ENCODE measurements around the gene CARS2.
"Not testable (repeated sequence)": the region's sequence is repeated elsewhere in the genome, so short reads cannot be mapped to it uniquely, and the experiment has no call there.

The CARS2 gene

DNA sequence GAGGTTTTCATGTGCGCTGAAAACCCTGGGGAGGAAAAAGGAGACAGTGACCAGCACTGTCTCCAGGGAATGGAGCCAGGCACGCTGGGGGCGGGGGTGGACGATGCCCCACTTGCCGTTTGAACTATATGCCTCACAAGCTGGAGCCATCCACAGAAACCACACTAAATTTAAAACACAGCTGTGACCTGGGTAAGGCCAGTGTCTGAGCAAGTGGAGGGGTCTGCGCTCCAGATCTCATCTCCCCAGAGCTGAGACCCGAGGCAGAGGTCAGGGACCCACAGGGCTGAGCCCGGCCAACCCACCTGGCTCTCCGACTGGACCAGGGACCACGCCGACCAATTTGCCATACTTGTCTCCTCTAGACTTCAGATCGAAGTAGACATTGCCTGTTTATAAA lies 23.2 kb downstream of the CARS2 start:
- no peak for DNase-seq (ENCODE audit: low read depth in 2 of 2)

DNA sequence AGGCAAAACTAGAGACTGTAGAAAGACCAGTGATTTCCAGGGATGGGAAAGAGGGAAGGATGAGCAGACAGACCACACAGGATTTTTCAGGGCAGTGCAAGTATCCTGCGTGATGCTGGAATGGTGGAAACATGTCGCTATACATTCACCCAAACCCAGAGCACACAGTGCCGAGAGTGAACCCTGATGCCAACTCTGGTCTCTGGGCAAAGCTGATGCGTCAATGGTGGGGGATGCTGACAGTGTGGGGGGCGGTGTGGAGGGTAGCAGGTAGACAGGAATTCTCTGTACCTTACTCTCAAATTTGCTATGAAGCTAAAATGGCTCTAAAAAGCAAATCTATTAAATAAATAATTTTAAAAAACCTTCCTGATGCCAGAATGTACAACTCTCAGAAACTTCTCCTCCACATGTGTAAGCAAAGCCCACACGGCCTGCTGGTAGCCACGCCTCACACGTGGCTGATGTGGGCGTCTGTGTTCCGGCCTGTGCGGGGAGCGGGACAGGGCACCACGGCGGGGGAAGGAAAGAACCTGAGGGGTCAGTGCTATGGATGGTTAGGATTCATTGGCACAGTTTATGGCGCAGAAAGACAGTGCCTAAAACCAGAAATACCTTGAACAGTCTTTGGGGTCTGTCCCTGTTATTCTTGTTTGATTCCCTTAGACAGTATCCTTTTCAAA lies 23.9 kb downstream of the CARS2 start:
- no peak for DNase-seq (ENCODE audit: low read depth in 2 of 2)

DNA sequence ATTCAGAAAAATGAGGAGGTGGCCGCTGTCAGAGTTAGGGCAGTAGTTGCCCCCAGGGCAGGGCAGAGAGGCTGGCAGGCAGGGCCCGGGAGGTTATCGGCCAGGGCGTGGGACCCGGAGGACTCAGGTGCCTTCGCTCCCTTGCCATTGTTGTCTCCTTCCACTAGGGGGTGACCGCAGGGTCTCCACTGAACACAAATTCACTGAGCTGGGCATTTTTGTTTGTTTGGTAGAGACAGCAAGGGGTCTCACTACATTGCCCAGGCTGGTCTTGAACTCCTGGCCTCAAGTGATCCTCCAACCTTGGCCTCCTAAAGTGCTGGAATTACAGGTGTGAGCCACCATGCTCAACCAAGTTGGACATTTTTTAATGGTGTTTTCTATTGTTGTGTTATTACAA lies 25.1 kb downstream of the CARS2 start:
- no peak for DNase-seq (ENCODE audit: low read depth in 2 of 2)

DNA sequence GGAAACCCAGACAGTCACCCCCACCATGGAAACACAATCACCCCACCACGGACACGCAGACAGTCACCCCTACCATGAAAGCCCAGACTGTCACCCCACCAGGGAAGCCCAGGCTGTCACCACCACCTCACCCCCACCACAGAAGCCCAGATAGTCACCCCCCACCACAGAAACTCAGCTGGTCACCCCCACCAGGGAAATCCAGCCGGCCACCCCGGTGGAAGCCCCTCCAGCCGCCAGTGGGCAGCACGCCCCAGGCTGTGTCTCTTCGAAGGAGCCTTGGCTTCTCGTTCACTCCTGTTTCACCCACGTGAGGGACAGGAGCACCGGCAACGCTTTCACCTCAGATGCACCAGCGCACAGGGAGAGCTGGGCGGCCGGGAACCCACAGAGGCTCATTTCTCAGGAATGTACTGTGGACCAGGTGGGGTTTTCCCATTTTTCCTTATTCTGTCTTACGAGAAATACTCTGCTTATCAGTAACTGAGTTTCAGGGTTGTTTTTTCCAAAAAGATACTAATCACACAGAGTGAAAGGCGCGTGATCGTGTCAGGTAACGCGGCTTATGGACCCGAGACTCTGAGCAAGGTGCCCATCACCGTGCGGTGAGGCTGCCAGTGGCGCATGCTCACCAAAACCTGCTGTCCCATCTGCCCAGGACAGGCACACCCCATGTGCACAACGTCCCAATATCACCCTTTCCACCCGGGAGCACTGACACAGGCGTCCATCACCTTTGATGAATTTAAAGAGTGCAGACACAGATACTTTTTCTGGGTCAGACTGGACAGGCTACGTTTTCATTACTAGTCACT lies 28.0 kb downstream of the CARS2 start:
- DNase-seq (ENCODE audit: low read depth in 2 of 2), result no peak

DNA sequence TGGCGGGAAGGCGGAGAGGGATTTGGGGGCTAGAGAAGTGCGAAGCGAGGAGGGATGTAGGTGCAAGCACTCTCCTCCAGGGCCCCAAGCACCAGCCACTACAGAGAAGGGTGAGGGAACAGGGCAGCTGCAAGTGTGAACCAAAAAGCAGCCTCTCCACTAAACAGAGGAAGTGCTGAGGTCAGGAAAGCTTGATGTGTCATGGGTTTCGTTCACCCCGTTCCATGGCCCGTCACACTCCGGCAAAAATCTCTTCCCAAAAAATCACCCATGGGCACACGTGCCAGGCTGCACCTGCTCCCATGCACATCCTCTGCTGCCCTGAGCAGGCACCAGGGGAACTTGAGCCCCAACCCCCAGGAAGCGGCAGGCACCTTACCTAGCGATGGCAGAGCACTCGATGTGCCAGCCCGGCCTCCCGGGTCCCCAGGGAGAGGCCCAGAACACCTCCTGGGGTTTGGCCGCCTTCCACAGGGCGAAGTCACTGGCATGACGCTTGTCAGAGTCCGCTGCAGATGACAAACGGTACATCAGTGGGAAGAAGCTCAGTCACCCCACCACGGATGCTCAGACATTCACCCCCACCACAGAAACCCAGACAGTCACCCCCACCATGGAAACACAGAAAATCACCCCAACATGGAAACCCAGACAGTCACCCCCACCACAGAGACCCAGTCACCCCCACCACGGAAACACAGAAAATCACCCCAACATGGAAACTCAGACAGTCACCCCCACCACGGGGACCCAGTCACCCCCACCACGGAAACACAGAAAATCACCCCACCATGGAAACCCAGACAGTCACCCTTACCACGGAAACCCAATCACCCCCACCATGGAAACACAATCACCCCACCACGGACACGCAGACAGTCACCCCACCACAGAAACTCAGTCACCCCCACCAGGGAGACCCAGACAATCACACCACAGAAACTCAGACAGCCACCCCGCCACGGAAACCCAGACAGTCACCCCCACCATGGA lies 29.0 kb downstream of the CARS2 start:
- DNase-seq (ENCODE audit: low read depth in 2 of 2), result no peak

DNA sequence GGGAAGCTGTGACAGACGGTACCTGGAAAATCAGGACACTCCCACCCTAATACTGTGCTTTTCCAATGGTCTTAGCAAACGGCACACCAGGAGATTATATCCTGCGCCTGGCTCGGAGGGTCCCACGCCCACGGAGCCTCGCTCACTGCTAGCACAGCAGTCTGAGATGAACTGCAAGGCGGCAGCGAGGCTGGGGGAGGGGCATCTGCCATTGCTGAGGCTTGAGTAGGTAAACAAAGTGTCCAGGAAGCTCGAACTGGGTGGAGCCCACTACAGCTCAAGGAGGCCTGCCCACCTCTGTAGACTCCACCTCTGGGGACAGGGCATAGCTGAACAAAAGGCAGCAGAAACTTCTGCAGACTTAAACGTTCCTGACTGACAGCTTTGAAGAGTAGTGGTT lies 36.1 kb downstream of the CARS2 start:
- DNase-seq (ENCODE audit: low read depth in 2 of 2), result not testable (repeated sequence)

DNA sequence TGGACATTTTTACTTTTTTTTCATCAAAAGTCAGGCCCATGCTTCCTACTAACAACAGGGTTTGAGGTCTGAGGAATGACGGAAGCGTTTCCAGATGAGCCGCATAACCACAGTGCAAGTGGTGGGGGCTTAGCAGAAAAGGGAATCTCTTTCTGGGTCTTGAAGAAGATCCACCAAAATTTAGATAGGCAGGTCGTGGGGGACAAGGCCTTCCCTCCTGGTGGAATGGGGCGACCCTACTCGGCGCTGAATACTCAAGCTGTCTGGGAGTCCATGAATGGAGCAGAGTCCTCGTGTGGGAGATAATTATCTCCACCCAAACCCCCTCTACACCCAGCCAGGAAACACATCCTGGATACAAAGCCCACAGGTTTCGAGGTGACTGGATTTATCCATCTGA lies 36.9 kb downstream of the CARS2 start:
- no peak for DNase-seq (ENCODE audit: low read depth in 2 of 2)

DNA sequence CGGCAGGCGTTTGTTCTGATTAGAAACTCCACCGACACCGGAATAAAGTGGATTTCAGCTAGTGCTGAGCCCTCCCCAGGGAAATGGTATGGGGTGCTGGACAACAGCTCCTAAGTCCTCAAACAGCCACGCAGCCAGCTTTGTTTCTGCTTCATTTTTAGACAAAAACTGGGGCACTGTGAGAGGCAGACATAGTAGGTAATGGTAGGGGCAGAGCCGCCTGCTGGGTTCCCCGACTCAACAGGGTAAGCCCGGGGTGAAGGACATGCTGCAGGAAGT lies 39.7 kb downstream of the CARS2 start:
- no peak for DNase-seq (ENCODE audit: low read depth in 2 of 2)

DNA sequence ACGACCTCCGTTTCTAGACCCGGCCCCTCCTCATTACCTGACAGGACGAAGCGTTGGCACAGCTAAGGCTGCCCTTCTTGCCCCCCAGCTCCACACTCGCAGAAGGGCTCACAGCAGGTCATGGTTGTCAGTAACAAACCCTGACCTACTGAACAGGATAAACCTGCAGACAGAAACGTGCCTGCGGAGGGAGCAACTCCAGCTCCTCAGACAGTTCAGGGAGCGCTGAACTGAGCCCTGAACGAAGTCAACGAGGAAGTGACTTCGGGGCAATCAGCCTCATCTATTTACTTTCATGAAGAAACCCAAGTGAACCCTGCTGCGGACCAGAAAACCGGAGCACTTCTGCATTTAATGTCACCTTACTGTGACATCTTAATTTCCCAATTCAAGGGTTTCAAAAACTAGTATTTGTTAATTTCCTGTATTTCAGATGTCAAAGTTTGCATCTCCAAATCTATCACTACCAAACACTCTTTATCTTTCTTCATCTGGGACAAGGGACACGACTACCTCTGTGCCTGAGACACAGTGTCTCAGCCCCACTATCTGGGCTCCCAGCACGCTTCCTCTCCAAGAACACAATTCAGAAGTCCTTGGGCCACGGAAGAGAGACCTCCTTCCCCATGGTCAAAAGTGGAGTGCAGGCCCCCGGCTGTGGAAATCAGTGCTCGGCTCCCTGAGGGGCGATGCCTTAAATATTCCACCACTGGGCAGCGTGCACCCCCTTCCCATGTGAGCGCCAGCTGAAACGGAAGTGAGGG lies 40.2 kb downstream of the CARS2 start:
- DNase-seq (ENCODE audit: low read depth in 2 of 2), result no peak

DNA sequence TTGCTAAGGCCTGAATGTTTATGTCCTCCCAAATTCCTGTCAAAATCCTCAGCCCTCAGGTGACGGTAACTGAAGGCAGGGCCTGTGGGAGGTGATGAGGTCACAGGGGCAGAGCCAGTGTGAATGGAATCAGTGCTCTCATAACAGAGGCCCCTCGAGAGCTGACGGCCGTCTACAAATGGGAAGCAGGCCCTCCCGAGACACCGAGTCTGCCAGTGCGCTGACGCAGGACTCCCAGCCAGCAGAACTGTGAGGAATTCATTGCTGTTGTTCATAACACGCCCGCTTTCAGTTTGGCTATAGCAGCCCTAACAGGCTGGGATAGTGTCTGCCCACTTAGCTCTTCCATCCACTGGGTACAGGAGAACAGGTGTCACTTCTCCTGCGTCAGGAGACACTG lies 41.2 kb downstream of the CARS2 start:
- no peak for DNase-seq (ENCODE audit: low read depth in 2 of 2)

DNA sequence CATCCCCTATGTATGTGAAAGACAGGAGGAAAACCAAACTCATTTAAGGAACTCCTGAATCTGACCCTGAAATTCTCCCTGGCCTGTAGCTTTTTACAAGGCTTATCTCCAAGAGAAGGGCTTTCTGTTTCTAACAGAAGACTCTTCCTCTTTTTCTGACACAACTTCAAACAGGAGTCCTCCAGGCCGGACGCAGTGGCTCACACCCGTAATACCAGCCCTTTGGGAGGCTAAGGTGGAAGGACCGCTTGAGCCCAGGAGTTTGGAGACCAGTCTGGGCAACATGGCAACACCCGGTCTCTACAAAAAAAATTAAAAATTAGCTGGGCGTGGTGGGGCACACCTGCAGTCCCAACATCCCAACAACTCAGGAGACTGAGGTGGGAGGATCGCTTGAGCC lies 41.9 kb downstream of the CARS2 start:
- DNase-seq (ENCODE audit: low read depth in 2 of 2), result no peak

DNA sequence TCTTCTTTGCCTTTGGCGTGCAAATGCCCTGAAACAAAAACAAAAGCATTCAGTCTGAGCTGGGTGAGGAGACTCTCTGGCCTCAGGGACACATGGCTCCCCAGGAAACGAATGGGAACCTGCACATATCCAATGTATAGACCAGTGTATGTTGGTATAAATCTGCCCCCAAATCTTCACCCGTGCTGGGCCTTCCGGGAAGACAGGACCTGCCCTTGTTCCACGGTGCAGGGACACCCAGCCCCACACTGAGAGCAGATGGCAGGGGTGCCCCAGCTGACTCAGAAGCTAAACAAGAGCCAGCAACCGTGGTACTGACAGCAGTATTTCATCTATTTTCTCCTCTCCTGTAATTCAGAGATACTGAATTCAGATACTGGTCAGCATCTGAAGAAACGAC lies 42.4 kb downstream of the CARS2 start:
- DNase-seq (ENCODE audit: low read depth in 2 of 2), result no peak

DNA sequence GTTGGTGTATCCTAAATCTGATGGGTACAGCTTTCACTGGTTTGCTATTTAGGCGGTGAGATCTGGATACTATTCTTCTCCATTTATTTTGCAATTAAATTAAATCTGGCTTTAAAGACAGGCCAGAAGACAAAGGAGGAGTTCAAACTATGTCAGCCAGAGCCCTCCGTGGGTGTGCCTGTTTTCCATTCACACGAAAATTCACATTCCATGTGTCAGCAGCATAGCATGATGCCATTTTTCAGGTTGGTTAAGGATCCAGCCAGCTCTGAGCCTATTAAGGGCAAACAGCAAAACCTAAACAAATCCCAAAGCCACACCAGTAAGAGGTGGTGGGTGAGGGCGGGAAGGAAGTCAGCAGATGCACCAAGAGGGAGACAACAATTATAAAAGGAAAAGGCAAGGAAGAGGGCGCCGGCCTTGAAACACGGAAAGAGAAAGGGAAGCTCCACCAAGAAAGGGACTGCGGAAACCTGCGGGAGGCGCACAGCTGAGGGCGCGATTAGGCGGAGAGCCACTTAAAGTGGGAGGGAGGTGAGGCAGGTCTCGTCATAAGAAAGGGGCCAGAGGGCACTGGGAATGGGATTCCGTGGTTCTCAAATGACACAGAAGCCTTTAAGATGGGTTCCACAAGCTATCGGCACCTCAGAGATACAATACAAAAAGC lies 43.0 kb downstream of the CARS2 start:
- no peak for DNase-seq (ENCODE audit: low read depth in 2 of 2)

DNA sequence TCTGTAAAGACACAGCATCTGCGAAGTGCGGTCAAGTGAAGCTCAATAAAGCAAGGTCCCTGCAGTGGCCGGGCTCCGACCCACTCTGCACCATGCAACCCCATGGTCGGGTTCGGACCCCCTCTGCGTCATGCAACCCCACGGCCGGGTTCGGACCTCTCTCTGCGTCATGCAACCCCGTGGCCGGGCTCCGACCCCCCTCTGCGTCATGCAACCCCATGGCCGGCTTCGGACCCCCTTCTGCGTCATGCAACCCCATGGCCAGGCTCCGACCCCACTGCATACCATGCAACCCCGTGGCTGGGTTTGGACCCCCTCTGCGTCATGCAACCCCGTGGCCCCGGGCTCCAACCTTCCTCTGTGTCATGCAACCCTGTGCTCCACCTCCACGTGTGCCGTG lies 43.8 kb downstream of the CARS2 start:
- no peak for DNase-seq (ENCODE audit: low read depth in 2 of 2)

DNA sequence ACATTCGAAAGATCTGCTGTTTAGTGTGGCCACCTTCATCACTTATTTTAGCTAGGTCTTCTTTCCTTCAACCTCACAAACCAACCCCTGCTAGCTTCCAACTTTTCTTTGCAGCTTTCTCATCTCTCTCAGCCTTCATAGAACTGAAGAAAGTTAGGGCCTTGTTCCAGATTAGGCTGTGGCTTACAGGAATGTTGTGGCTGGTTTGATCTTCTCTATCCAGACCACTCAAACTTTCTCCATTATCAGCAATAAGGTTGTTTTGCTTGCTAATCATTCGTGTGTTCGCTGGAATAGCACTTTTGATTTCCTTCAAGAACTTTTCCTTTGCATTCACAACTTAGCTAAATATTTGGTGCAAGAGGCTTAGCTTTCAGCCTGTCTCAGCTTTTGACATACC lies 44.7 kb downstream of the CARS2 start:
- DNase-seq (ENCODE audit: low read depth in 2 of 2), result no peak

DNA sequence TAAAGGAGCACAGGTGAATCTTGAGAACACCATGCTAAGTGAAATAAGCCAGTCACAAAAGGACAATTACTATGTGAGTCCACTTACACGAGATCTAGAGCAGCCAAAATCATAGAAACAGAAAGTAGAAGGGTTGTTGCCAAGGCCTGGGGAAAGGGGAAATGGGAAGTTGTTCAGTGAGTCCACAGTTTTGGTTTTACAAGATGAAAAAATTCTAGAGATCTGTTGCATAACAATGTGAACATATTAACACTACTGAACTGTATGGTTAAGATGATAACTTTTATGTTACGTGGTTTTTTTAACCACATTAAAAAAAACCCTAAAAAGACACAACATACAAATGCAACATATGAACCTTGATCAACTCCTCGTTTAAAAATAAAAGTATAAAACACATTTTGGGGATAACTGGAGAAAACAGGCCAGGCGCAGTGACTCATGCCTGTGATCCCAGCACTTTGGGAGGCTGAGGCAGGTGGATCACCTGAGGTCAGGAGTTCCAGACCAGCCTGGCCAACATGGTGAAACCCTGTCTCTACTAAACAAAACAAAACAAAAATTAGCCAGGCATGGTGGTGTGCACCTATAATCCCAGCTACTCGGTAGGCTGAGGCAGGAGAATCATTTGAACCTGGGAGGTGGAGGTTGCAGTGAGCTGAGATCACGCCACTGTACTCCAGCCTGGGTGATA lies 47.6 kb downstream of the CARS2 start:
- not testable (repeated sequence) for DNase-seq (ENCODE audit: low read depth in 2 of 2)

DNA sequence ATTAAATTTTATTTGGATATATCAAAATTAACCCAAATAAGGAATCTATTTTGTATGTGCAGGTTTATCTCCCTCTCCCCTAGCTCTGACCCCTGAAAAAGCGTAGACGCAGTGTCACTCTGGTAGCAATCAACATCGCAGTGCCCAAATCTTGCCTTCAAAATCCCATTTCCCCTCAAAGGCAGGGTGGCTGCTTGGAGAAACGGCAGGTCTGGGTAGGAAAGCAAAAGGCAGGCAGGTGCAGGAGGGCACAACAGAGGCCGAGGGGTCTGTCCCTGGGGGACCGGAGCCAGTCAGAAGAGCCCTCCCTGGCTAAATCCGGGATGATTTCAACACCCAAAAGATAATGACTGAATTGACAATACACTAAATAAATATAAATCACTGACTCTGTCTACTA lies 48.7 kb downstream of the CARS2 start:
- no peak for DNase-seq (ENCODE audit: low read depth in 2 of 2)

DNA sequence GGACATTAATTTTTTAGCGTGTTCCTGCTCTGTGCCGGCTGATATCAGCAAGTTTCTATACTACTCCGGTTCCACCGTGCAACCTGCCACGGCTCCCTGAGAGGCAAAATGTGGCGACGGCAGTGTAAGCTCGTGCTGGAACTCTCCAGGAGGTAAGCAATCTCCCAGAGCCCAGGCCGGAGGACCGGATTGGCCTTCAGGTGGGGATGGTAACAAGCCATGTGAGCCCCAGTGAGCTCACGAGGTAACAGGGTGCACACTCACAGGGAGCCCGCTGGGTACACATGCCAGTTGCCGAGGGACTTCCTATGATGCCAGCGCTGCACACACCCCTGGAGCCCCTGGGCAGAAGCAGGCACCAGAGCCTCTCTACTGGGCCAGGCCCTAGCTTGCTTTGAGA lies 52.1 kb downstream of the CARS2 start:
- DNase-seq (ENCODE audit: low read depth in 2 of 2), result no peak

DNA sequence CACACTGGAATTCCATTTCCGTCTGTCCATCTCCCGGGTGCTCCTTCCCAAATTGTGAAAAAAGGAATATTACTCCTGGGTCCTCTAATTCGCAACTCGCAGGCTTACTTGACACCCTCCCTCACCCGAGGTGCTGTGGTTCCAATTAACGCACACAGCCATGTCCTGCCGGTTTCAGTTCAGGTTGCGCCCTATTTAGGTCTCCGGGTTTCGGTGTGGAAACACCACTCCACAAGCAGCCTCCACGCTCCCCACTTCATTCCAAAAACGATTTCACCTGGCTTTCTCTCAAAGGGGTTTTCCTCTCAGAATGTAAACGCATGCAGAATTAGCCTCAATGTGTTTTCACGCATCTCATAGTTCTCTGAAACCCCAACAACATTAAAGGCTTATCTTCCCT lies 52.6 kb downstream of the CARS2 start:
- DNase-seq (ENCODE audit: low read depth in 2 of 2), result no peak

DNA sequence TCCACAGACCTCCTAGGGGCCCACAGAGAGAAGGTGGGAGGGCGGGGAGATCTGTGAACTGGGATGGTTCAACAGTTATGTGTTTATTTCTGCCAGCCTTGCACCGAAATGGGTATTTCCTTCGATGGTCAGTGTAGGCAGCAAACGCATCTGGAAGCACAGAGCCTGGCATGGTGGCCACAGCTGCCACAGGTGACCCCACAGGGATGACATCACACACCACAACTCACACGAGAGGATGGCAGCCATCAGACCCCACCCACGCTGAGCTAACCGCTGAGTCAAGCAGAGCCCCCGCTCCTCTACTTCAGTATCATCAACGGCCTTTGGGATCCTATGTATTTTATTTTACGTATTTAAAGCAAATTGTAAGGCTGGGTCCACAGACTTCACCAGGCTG lies 53.2 kb downstream of the CARS2 start:
- DNase-seq (ENCODE audit: low read depth in 2 of 2), result no peak
